K562 (cell line): Measurements from ENCODE around the gene USP35. TPM values are rescaled to one million over a fixed set of nuclear protein-coding genes. Genes with fewer than 3 reads are reported as not detected.

Experiments
- CBX5 ChIP-seq: IDR thresholded peaks from 2 replicates; pipeline ENCODE4 v1.6.1; 2014; ENCODE audit warnings: low read depth, borderline replicate concordance
- CUX1 ChIP-seq: fragments of 200-800 bp; sonication (Bioruptor generic); IDR thresholded peaks from 2 replicates; pipeline ENCODE4 v1.6.1; 2016; ENCODE audit warnings: missing genetic modification characterization, missing compliant biosample characterization
- NR2C2 ChIP-seq, 2 experiments: fragments of 200-800 bp in 1 of 2; sonication (Bioruptor generic) in 1 of 2; sonication (generic) in 1 of 2; formaldehyde crosslinking in 1 of 2; IDR thresholded peaks; 2 replicates each; pipeline versions ENCODE4 v1.6.1 to v1.8.0; 2016 to 2022; ENCODE audit warnings: mild to moderate bottlenecking in 1 of 2, missing compliant biosample characterization in 1 of 2, missing genetic modification characterization in 1 of 2, missing genetic modification reagents in 1 of 2
- PHTF2 ChIP-seq: fragments of 250-450 bp; sonication (Bioruptor Pico); IDR thresholded peaks from 2 replicates; pipeline ENCODE4 v1.5.0; 2021; ENCODE audit warnings: mild to moderate bottlenecking
- PREB ChIP-seq: sonication (generic); formaldehyde crosslinking; IDR thresholded peaks from 2 replicates; pipeline ENCODE4 v1.8.1; 2023; ENCODE audit warnings: mild to moderate bottlenecking, missing genetic modification reagents
- REST ChIP-seq, 2 experiments: fragments of 450-650 bp; formaldehyde crosslinking in 1 of 2; IDR thresholded peaks; 2 replicates each; pipeline versions ENCODE4 v1.4.0 to v1.6.1; 2014 to 2020; ENCODE audit warnings: mild to moderate bottlenecking in 2 of 2, borderline replicate concordance in 1 of 2, low read depth in 1 of 2
- RFX5 ChIP-seq: IDR thresholded peaks from 2 replicates; pipeline ENCODE4 v1.6.1; 2011; ENCODE audit warnings: low read depth, mild to moderate bottlenecking, improper control_type of control experiment, low read length
- polyA plus RNA-seq, 8 experiments: library from polyadenylated mRNA; depleted of rRNA in 4 of 8; stranded (reverse) in 5 of 8; unstranded in 3 of 8; fragments of >200 nt; fragmentation: Nextera tagmentation in 2 of 8; fragmentation: Illumina TruSeq in 1 of 8; extraction: Ambion mirVana in 2 of 8; extraction: Trizol in 1 of 8; gene quantifications; 2 replicates each; pipeline versions ENCODE4 v1.2.1 to v1.2.3, GENCODE V29; 2011 to 2014; ENCODE audit warnings: inconsistent platforms in 1 of 8, missing spikeins in 1 of 8
- total RNA-seq, 7 experiments: library from RNA; depleted of rRNA in 6 of 7; stranded (reverse); fragments of >200 nt in 6 of 7; fragmentation: Illumina TruSeq in 2 of 7; extraction: Trizol in 2 of 7; gene quantifications; 2 replicates each; pipeline versions ENCODE4 v1.2.1 to v1.2.3, GENCODE V29; 2011 to 2021; ENCODE audit warnings: low replicate concordance in 1 of 7

The USP35 gene
- total and polyA plus RNA-seq, 9 of the 15 experiments (the other 6 are each of a cell fraction or from before 2014, with no cell fraction given) = 0.01 to 4.8 (median 3.6) TPM

DNA sequence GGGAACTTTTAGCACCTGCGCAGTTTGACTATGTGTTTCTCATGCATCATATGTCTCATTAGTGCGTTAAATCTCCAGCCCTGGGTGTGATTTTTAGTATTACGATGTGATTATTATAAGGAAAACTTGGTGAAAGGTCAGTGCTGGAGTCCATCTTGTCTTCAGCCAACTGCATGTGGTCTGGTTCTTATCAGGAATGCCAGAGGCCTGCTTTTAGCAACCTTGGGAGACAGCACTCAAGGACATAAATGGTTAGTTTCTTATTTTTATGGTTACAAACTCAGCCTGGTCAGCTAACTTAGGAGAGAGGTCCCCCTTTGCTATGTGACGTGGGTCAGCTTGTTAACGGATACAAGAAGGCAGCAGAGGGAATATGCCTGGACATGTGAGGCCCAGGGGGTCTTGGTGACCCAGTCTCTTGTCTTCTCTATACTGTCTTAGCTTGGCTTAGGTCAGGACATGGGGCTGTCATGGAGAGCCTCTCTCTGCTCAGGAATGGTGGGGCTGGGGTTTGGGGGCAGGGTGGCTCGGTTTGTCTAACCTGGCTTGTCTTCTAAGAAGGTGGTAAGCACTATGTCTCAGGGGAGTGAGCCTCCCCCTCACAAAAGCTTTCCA is 21.8 kb upstream of the USP35 start (continued):
- TF ChIP-seq REST (IDR thresholded peaks at IDR 0.05; ENCODE audit: borderline replicate concordance) (no peak), REST (CRISPR knock-in tag; IDR thresholded peaks at IDR 0.05; ENCODE audit: low read depth) (no peak), CBX5 (no peak), PREB (CRISPR knock-in tag) (no peak), CUX1 (peak; percentile 60; the same call in 1 of the 2 replicates), NR2C2 (CRISPR knock-in tag; IDR thresholded peaks at IDR 0.05) (no peak), NR2C2 (tag; IDR thresholded peaks at IDR 0.05) (0 out of 2 replicates have a peak, but pooled peaks have one; percentile 13), PHTF2 (CRISPR knock-in tag) (no peak), RFX5 (no peak)
